Fibroblast of gingiva (primary cell): Measurements from ENCODE around the gene FAM234A.
"Not testable (repeated sequence)": the region's sequence is repeated elsewhere in the genome, so short reads cannot be mapped to it uniquely, and the experiment has no call there.

Source experiments
- DNase-seq: peaks from one replicate; pipeline ENCODE4 v3.0.0-alpha.2; 2011; ENCODE audit warnings: low read depth

The FAM234A gene

GRCh38 chr16:265002-265529, 30.4 kb downstream of the FAM234A start:
- DNase-seq, result no peak

- no peak for DNase-seq
These were observed 31.1 kb downstream of the FAM234A start for GRCh38 chr16:265711-266110.

- DNase-seq, result no peak
These were observed 31.9 kb downstream of the FAM234A start for GRCh38 chr16:266258-267164.

- not testable (repeated sequence) for DNase-seq
These were observed 32.9 kb downstream of the FAM234A start for GRCh38 chr16:267562-267961.

- DNase-seq, result no peak
These were observed 33.8 kb downstream of the FAM234A start for GRCh38 chr16:268141-269053.

- no peak for DNase-seq
These were observed 34.6 kb downstream of the FAM234A start for GRCh38 chr16:269061-269796.

GRCh38 chr16:270381-271255, 36.0 kb downstream of the FAM234A start:
- DNase-seq, result no peak

- no peak for DNase-seq
These were observed 38.3 kb downstream of the FAM234A start for GRCh38 chr16:272633-273546.

- no peak for DNase-seq
These were observed 39.2 kb downstream of the FAM234A start for GRCh38 chr16:273547-274421.

- DNase-seq, result no peak
These were observed 40.5 kb downstream of the FAM234A start for GRCh38 chr16:275041-275641.

GRCh38 chr16:275786-276232, 41.2 kb downstream of the FAM234A start, which contains the start of gene RGS11:
RGS11 (minus strand) TSS chr16:275944; CDS start chr16:275911, 33 bp downstream.
- DNase-seq, result no peak

GRCh38 chr16:276426-277077, 41.9 kb downstream of the FAM234A start:
- no peak for DNase-seq

- no peak for DNase-seq
These were observed 44.3 kb downstream of the FAM234A start for GRCh38 chr16:278863-279366.

GRCh38 chr16:279531-279930, 44.9 kb downstream of the FAM234A start:
- DNase-seq, result no peak

GRCh38 chr16:280005-280460, 45.4 kb downstream of the FAM234A start:
- DNase-seq, result no peak

GRCh38 chr16:280552-280951, 45.9 kb downstream of the FAM234A start, which contains the start of gene ARHGDIG:
ARHGDIG (plus strand) TSS chr16:280591; CDS start chr16:280681, 90 bp downstream.
- no peak for DNase-seq
